ENCODE data around the gene AK5. TPM values are rescaled to one million over a fixed set of nuclear protein-coding genes. Genes with fewer than 3 reads are reported as not detected.

The AK5 gene
- total and polyA plus RNA-seq, 5 experiments from 2014 or later, result 35.9 to 58.9 (median 42.9) TPM

DNA sequence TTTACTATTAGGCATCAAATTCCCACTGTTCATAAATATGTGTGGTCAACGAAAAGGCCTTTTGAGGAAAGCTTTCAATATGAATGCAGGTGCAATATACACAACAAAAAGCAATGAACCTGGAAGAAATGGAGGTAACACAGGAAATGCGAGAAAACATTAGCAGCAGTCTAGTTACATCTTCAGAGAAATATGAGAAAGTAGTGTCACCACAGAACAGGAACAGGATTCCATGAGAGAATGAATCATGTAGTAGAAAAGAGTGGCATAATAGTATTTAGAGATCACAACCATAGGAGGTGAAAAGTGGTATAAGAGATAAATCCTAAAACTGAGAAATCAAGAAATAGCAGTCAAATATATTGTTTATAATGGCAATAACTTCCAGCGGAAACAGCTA, 103.7 kb downstream of the AK5 start:
- ATAC-seq, result no peak
- Mint-ChIP-seq H3K36me3 (peaks cover 0 to 14% (median 3%) of the 10 kb centered on the region in 3 donors), H3K27me3 (peaks cover 0 to 2% (median 0%) of the 10 kb centered on the region in 5 donors), H3K9me3 (peaks cover 0 to 2% (median 0%) of the 10 kb centered on the region in 9 donors), H3K4me1 (peaks cover 9 to 47% (median 30%) of the 10 kb centered on the region in 4 donors), H3K4me3 (no peak overlapping the region), H3K27ac (peak overlapping the region in 2 of 10 donors; percentile 2 to 24)
- DNase-seq, result no peak
- POLR2A ChIA-PET, result interaction anchor here (1.5 kb wide), 1 partner anchor 13 kb away, joined by 4 read pairs; no protein-coding TSS in a partner anchor

DNA sequence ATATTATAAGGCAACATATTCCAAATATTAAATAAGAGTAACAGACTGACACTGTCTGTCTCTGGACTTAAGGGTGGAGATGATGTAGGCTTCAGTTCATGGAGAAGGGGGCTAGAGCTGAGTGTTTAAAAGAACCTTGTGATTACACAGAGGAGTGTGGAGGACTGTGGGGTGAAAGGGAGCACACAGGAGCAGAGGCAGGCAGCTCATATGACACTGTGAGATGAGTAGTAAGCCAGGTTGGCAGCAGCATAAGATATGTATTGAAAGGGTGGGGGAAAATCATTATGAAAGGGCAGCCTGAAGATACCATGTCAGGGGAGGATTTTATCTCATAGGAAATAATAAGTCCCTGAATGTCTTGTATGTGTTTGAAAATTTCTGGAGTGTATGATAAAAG, 104.5 kb downstream of the AK5 start:
- ATAC-seq, result no peak
- H3K4me3 Mint-ChIP-seq, result no peak overlapping the region
- H3K27me3 Mint-ChIP-seq, result peaks cover 0 to 2% (median 0%) of the 10 kb centered on the region in 5 donors

DNA sequence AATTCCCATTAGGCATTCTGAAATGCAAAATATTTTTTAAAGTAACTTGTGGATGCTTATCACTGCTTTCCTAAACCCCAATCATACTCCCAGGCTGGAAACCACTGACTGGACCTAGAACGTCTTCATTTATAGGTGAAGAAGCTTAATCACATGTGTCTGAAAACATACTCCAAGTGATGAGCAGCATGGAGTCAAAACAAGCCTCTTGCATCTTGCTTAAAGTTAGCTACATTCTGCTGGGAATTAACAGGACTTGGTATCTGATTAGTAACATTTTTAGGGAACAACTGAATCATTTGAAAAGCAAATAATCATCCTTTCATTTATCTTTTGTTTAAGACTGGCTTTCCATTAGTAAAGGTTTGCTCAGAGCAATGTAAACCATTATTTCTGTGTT, 105.7 kb downstream of the AK5 start:
- H3K9me3 Mint-ChIP-seq, result peaks cover 0 to 2% (median 0%) of the 10 kb centered on the region in 9 donors
- peaks cover 0 to 2% (median 0%) of the 10 kb centered on the region in 5 donors for H3K27me3 Mint-ChIP-seq
- peaks cover 0 to 11% (median 3%) of the 10 kb centered on the region in 3 donors for H3K36me3 Mint-ChIP-seq
- H3K4me1 Mint-ChIP-seq, result peaks cover 9 to 47% (median 30%) of the 10 kb centered on the region in 4 donors
- H3K27ac Mint-ChIP-seq, result no peak overlapping the region
- ATAC-seq (no peak), DNase-seq (no peak)
- no peak overlapping the region for H3K4me3 Mint-ChIP-seq
- POLR2A ChIA-PET, result interaction anchor here (1.0 to 1.5 kb wide), 2 partner anchors 25 to 36 kb away, joined by 3 read pairs; no protein-coding TSS in a partner anchor

More for the DNA sequence above, 104.5 kb downstream of the AK5 start:
- Mint-ChIP-seq H3K9me3 (peaks cover 0 to 2% (median 0%) of the 10 kb centered on the region in 9 donors), H3K27ac (peak overlapping the region in 4 of 10 donors; percentile 2 to 16 (median 6)), H3K4me1 (peaks cover 9 to 47% (median 30%) of the 10 kb centered on the region in 4 donors), H3K36me3 (peaks cover 0 to 12% (median 3%) of the 10 kb centered on the region in 3 donors)
- DNase-seq, result no peak
- POLR2A ChIA-PET, result interaction anchor here (1.5 kb wide), 1 partner anchor 12 kb away, joined by 4 read pairs; no protein-coding TSS in a partner anchor

DNA sequence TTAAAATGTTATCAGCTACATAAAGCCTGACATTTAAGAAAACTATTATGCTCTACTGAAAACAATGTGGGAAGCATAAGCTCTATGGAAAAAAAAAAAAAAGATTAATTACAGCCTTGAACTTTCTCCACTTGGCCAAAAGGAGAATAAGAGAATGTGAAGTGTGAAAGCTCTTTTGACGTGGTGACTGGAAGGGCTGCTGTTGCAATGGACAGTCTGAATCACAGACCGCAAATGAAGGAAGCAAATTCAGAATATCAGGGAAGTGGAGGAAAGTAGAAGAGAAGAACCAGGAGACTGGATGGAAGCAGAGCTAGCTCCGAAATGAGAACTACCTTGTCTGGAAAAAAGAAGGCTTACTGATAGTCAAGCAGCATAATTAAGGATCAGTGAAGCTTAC, 106.8 kb downstream of the AK5 start:
- Mint-ChIP-seq H3K9me3 (peaks cover 0 to 2% (median 0%) of the 10 kb centered on the region in 9 donors), H3K27me3 (peaks cover 0 to 2% (median 0%) of the 10 kb centered on the region in 5 donors), H3K27ac (peak overlapping the region in 4 of 10 donors; percentile 14 to 81 (median 45)), H3K4me1 (peaks cover 9 to 47% (median 30%) of the 10 kb centered on the region in 4 donors), H3K36me3 (peaks cover 0 to 17% (median 3%) of the 10 kb centered on the region in 3 donors), H3K4me3 (no peak overlapping the region)
- no peak for ATAC-seq
- no peak for DNase-seq
- POLR2A ChIA-PET, result interaction anchor here (0.6 to 1.0 kb wide), 2 partner anchors 35 to 145 kb away, joined by 3 to 5 read pairs; no protein-coding TSS in a partner anchor

DNA sequence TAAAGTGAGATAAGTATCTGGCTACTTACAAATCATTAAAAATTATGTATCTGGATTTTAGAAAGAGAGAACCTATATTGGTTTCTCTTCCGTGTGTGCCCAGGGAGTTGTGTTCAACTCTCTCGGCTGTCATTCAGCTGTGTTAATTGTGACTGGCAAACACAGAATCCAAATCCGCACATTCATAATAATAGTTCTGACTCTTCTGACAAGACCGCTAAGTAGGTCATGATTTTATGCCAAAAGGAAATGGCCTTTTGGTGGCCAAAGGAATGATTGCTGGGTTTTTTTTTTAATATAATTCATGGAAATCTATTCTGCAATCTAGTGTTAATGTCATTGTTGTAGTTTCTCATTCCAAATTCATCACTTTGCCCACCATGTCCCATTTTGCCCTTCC, 110.7 kb downstream of the AK5 start:
- H3K27ac Mint-ChIP-seq, result no peak overlapping the region
- ATAC-seq (no peak), DNase-seq (no peak)
- POLR2A ChIA-PET, result no interaction called here
- H3K4me3 Mint-ChIP-seq, result no peak overlapping the region
- peaks cover 0 to 2% (median 0%) of the 10 kb centered on the region in 5 donors for H3K27me3 Mint-ChIP-seq
- peaks cover 0 to 25% (median 3%) of the 10 kb centered on the region in 3 donors for H3K36me3 Mint-ChIP-seq
- H3K9me3 Mint-ChIP-seq, result peaks cover 0 to 2% (median 0%) of the 10 kb centered on the region in 9 donors
- H3K4me1 Mint-ChIP-seq, result peaks cover 7 to 18% (median 14%) of the 10 kb centered on the region in 4 donors

DNA sequence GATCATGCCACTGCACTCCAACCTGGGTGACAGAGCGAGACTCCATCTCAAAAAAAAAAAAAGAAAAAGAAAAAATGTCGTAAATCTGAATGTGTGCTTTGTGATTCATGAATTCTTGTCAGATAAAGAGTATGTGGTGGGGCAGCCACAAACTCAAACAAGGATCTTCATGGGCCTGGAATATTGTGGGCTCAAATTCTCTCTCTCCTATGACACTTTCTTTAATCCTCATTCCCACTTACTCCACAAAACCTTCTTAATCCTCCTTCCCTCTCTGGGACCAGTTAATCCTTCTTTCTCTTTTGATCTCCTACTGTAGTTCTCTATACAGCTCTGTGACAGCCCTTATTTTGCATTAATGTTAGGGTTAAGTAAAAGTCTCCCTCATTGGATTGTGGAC, 112.3 kb downstream of the AK5 start:
- H3K27ac Mint-ChIP-seq, result no peak overlapping the region
- no peak overlapping the region for H3K4me3 Mint-ChIP-seq
- ATAC-seq, result no peak
- H3K9me3 Mint-ChIP-seq, result peaks cover 0 to 2% (median 0%) of the 10 kb centered on the region in 9 donors
- DNase-seq, result no peak
- peaks cover 0 to 2% (median 0%) of the 10 kb centered on the region in 5 donors for H3K27me3 Mint-ChIP-seq
- POLR2A ChIA-PET, result no interaction called here
- H3K36me3 Mint-ChIP-seq, result peaks cover 0 to 19% (median 3%) of the 10 kb centered on the region in 3 donors
- H3K4me1 Mint-ChIP-seq, result peaks cover 0 to 7% (median 4%) of the 10 kb centered on the region in 4 donors

DNA sequence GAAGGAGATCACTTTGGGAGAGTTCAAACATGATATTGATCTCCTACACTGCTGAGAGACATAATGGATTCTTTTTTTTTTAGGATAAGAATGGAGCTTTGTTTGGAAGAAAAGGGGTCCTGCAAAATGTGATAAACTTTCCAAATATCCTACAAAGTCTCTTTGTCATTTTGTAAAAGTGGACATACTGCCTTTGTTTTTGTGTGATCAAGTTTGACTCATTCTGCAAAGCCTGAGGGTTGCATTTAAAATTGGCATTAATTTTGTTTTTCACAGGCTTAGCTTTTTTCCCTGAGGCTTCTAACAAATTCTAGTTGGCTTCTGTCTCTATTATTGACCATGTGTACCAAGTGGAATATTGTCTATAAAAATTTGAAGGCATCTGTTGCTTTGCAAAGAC, 113.2 kb downstream of the AK5 start:
- H3K27me3 Mint-ChIP-seq, result no peaks in the 10 kb centered on the region
- H3K9me3 Mint-ChIP-seq, result peaks cover 0 to 2% (median 0%) of the 10 kb centered on the region in 9 donors
- no peak overlapping the region for H3K27ac Mint-ChIP-seq
- H3K4me3 Mint-ChIP-seq, result no peak overlapping the region
- DNase-seq, result no peak
- POLR2A ChIA-PET, result no interaction called here
- H3K4me1 Mint-ChIP-seq, result peaks cover 0 to 6% (median 5%) of the 10 kb centered on the region in 4 donors
- no peak for ATAC-seq
- peaks cover 0 to 17% (median 3%) of the 10 kb centered on the region in 3 donors for H3K36me3 Mint-ChIP-seq

DNA sequence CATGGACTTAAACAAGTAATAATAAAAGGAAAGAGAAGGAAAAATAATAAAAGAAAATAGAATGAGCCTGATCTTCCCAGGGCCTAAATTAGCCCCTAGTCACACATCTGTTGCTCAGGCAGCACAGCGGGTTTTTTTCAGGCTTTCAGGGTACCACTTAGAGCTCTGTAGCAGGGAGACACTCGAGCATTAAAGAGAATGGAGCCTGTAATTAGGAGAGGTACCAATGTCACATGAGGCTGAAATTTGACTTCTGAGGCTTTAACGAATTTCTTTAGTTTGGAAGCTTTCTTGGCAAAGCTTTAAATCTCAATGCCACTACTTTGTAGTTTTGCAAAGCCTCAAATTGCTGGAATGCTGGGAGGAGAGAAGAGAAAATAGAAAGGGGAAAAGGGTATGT, 116.3 kb downstream of the AK5 start:
- Mint-ChIP-seq H3K27ac (peak overlapping the region in 1 of 10 donors; percentile 20), H3K4me3 (no peak overlapping the region)

DNA sequence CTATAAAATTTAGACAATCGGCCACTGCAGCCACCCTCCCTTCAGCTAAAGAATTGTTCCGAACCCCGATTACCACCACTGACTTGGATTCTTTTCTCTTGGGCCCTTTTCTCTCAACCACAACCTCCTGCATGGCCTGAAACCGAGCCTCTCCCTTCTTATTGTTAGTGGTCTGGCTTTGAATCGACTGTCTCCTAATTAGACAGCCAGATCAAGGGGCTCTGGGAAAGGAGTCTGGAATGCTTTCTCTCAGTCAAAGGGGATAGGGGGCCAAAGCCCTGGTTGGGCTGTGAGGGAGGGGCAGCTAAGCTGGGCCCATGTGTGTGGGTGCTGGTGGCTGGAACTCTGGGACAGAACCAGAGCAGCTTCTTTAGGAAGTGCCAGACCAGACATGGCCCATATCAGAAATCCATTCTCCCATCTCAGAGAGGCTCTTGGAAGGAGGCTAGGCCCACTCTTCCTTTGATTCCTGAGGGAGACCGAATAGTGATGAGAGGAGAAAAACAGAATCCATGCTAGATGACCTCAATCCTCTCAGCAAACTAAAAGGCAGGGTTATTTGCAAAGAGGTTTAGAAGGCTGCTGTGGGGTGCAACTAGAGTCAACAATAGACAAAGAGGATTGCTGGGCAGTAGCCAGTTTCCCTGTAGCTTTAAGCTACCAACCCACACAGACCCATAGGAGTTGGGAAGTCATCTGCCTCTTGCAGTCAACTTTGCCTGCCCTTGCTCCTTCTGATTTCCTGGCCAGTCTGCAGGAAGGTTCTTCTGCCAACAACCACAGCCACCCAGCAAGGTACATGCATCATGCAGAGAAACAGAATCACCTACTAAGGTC, 117.6 kb downstream of the AK5 start:
- no peak for DNase-seq
- Mint-ChIP-seq H3K9me3 (peaks cover 0 to 3% (median 0%) of the 10 kb centered on the region in 9 donors), H3K36me3 (peaks cover 0 to 15% (median 0%) of the 10 kb centered on the region in 3 donors), H3K27ac (peak overlapping the region in 5 of 10 donors; percentile 3 to 69 (median 5)), H3K27me3 (no peaks in the 10 kb centered on the region), H3K4me3 (no peak overlapping the region), H3K4me1 (peaks cover 0 to 12% (median 5%) of the 10 kb centered on the region in 4 donors)
- POLR2A ChIA-PET, result interaction anchor here (1.2 kb wide), 1 partner anchor 75 kb away, joined by 3 read pairs; no protein-coding TSS in a partner anchor
- no peak for ATAC-seq

More for the DNA sequence above, 116.3 kb downstream of the AK5 start:
- H3K27me3 Mint-ChIP-seq, result no peaks in the 10 kb centered on the region
- DNase-seq, result no peak
- peaks cover 0 to 9% (median 6%) of the 10 kb centered on the region in 4 donors for H3K4me1 Mint-ChIP-seq
- POLR2A ChIA-PET, result interaction anchor here (0.6 to 0.7 kb wide), 2 partner anchors 12 to 85 kb away, joined by 3 to 4 read pairs; no protein-coding TSS in a partner anchor
- peaks cover 0 to 2% (median 0%) of the 10 kb centered on the region in 9 donors for H3K9me3 Mint-ChIP-seq
- ATAC-seq, result no peak
- H3K36me3 Mint-ChIP-seq, result peaks cover 0 to 21% (median 3%) of the 10 kb centered on the region in 3 donors

DNA sequence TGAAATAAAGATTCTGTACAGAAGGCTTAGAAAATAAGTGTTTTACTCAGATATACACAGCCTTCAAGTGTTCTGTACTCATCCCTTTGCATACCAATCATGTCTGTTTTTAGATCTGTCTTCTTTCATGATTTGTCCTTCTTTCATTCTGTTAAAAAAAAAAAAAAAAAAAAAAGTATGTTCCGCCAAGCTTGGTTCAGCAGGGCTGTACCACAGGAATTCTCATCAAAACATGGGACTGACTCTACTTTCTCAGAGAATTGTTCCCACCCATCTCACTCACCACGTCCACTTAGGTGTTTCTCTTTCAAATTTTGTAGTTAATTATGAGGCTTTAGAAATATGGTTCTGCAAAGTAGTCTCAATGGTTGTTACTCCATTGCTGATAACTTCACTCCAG, 119.0 kb downstream of the AK5 start:
- H3K4me1 Mint-ChIP-seq, result peaks cover 0 to 18% (median 9%) of the 10 kb centered on the region in 4 donors
- peak overlapping the region in 3 of 10 donors; percentile 17 to 63 (median 53) for H3K27ac Mint-ChIP-seq
- peaks cover 0 to 3% (median 0%) of the 10 kb centered on the region in 9 donors for H3K9me3 Mint-ChIP-seq
- H3K36me3 Mint-ChIP-seq, result peaks cover 0 to 17% (median 0%) of the 10 kb centered on the region in 3 donors
- POLR2A ChIA-PET, result interaction anchor here (0.8 kb wide), 1 partner anchor 21 kb away, joined by 3 read pairs; no protein-coding TSS in a partner anchor
- DNase-seq (no peak), ATAC-seq (no peak)
- no peak overlapping the region for H3K4me3 Mint-ChIP-seq
- no peaks in the 10 kb centered on the region for H3K27me3 Mint-ChIP-seq

DNA sequence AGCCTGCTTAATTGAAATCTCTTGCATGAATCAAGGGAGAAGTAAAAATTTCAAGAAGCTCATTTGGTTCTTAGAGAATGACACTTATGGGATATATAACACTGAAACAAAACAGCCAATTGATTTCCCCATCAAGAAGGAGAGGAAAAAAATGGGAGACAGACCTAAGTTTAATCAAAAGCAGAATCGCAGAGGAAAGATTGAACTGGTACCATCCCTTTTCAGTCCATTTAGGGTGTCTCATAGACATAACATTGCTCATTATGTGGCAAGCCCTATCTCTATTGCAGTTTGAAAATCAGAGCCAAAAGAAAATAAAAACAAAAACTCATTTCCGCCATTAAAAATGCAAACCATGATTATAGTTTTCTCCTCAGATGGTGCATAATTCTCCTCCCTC, 119.6 kb downstream of the AK5 start:
- H3K27me3 Mint-ChIP-seq, result no peaks in the 10 kb centered on the region
- peaks cover 0 to 3% (median 0%) of the 10 kb centered on the region in 9 donors for H3K9me3 Mint-ChIP-seq
- ATAC-seq (no peak), DNase-seq (no peak)
- H3K4me1 Mint-ChIP-seq, result peaks cover 2 to 23% (median 13%) of the 10 kb centered on the region in 4 donors
- H3K36me3 Mint-ChIP-seq, result peaks cover 0 to 17% (median 0%) of the 10 kb centered on the region in 3 donors
- no peak overlapping the region for H3K27ac Mint-ChIP-seq
- POLR2A ChIA-PET, result interaction anchor here (0.6 kb wide), 1 partner anchor 132 kb away, joined by 3 read pairs; no protein-coding TSS in a partner anchor
- no peak overlapping the region for H3K4me3 Mint-ChIP-seq

DNA sequence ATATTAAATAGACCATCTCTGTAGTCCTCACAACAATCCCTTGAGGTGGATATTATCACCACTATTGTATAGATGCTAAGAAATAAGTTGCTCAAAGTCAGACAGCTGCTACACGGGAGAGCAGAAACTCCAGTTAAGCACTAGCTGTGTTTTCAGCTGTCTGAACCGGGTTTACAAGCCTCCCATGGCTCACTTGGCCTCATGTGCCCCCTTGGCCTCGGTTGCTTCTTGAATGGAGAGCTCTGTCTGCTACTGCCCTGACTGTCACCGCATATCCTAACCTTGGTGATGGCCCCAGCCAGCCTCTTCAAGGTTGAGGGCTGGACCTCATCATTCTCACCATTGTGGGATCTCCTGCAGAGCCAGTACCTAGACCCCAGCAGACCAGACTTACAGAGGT, 123.4 kb downstream of the AK5 start:
- Mint-ChIP-seq H3K4me1 (peaks cover 5 to 21% (median 13%) of the 10 kb centered on the region in 4 donors), H3K36me3 (peaks cover 0 to 21% (median 11%) of the 10 kb centered on the region in 3 donors), H3K27me3 (peaks cover 0 to 2% (median 0%) of the 10 kb centered on the region in 5 donors), H3K9me3 (peaks cover 0 to 9% (median 3%) of the 10 kb centered on the region in 9 donors), H3K27ac (peak overlapping the region in 1 of 10 donors; percentile 25), H3K4me3 (no peak overlapping the region)
- POLR2A ChIA-PET, result no interaction called here
- DNase-seq (no peak), ATAC-seq (no peak)

Measured in naive thymus-derived CD8-positive, alpha-beta T cell (primary cell).